ENCODE data around the gene CDCP2. TPM values are rescaled to one million over a fixed set of nuclear protein-coding genes. Genes with fewer than 3 reads are reported as not detected.

The CDCP2 gene
- total and polyA plus RNA-seq, 12 donors, result 0.03 to 0.11 TPM; not detected in 10

- peaks cover 0 to 13% (median 0%) of the 10 kb centered on the region in 7 donors for H3K27me3 ChIP-seq
- H3K9me3 ChIP-seq, result no peaks in the 10 kb centered on the region
- peak in 8 of 9 donors; percentile 13 to 51 (median 40) for TF ChIP-seq CTCF (IDR thresholded peaks at IDR 0.05)
- no peak overlapping the region for H3K27ac ChIP-seq
- DNase-seq, result peak; percentile 19 to 35
- intact Hi-C loops (cut with DNase I), result loop anchor here in 6 of 10 donors (2.0 to 10.0 kb wide), 5 partner anchors 189 to 365 kb away; partner anchors contain the start of gene SSBP3 (in 3 of the 6)
- H3K36me3 ChIP-seq, result no peaks in the 10 kb centered on the region
- H3K4me3 ChIP-seq, result no peak overlapping the region
- peaks cover 0 to 15% (median 10%) of the 10 kb centered on the region in 9 donors for H3K4me1 ChIP-seq
- WGBS, 2 donors, result 82 to 90% methylated on average over 8 of the region's 8 CpGs
- ATAC-seq, result peak in 6 of 8 donors; percentile 34 to 71 (median 52)
These were observed 27.3 kb downstream of the CDCP2 start for GRCh38 chr1:54125386-54126070.

GRCh38 chr1:54124906-54125305, 27.9 kb downstream of the CDCP2 start:
- intact Hi-C loops (cut with DNase I), result loop anchor here in 9 of 10 donors (2.0 to 10.0 kb wide), 9 partner anchors 190 to 367 kb away; partner anchors contain the start of gene SSBP3 (in 7 of the 9)
- ATAC-seq (no peak), DNase-seq (no peak)
- H3K4me1 ChIP-seq, result peaks cover 0 to 15% (median 10%) of the 10 kb centered on the region in 9 donors
- no peaks in the 10 kb centered on the region for H3K9me3 ChIP-seq
- H3K27me3 ChIP-seq, result peaks cover 0 to 13% (median 0%) of the 10 kb centered on the region in 7 donors
- no peak for TF ChIP-seq CTCF (IDR thresholded peaks at IDR 0.05)
- H3K27ac ChIP-seq, result no peak overlapping the region
- H3K4me3 ChIP-seq, result no peak overlapping the region
- H3K36me3 ChIP-seq, result no peaks in the 10 kb centered on the region
- 92 to 93% methylated on average over 7 of the region's 7 CpGs for WGBS, 2 donors

- Histone ChIP-seq H3K4me3 (no peak overlapping the region), H3K27me3 (peaks cover 0 to 13% (median 0%) of the 10 kb centered on the region in 7 donors), H3K36me3 (no peaks in the 10 kb centered on the region), H3K27ac (no peak overlapping the region), H3K9me3 (no peaks in the 10 kb centered on the region), H3K4me1 (peaks cover 0 to 15% (median 10%) of the 10 kb centered on the region in 9 donors)
- DNase-seq (no peak), ATAC-seq (no peak)
- WGBS, 2 donors, result 56 to 57% methylated on average over 9 of the region's 9 CpGs
- TF ChIP-seq CTCF (IDR thresholded peaks at IDR 0.05), result no peak
- intact Hi-C loops (cut with DNase I), result loop anchor here in 9 of 10 donors (2.0 to 10.0 kb wide), 9 partner anchors 190 to 368 kb away; partner anchors contain the start of gene SSBP3 (in 7 of the 9)
These were observed 28.3 kb downstream of the CDCP2 start for GRCh38 chr1:54124472-54124871.

- Histone ChIP-seq H3K27ac (no peak overlapping the region), H3K4me1 (peaks cover 0 to 15% (median 10%) of the 10 kb centered on the region in 9 donors), H3K36me3 (no peaks in the 10 kb centered on the region), H3K9me3 (no peaks in the 10 kb centered on the region), H3K4me3 (no peak overlapping the region), H3K27me3 (peaks cover 0 to 13% (median 0%) of the 10 kb centered on the region in 7 donors)
- ATAC-seq, result no peak
- WGBS, 2 donors, result 92 to 93% methylated on average over 8 of the region's 8 CpGs
- TF ChIP-seq CTCF (IDR thresholded peaks at IDR 0.05), result no peak
- DNase-seq, result no peak
- intact Hi-C loops (cut with DNase I), result loop anchor here in 9 of 10 donors (2.0 to 10.0 kb wide), 8 partner anchors 192 to 369 kb away; partner anchors contain the start of gene SSBP3 (in 7 of the 9)
These were observed 29.8 kb downstream of the CDCP2 start for GRCh38 chr1:54122992-54123391.
